Body of pancreas (tissue), 4 donors: ENCODE results near the gene CARNS1.

Source experiments
- CTCF ChIP-seq, 7 experiments: fragments of 450-650 bp in 4 of 7; fragments of 200-600 bp in 3 of 7; sonication (generic) in 3 of 7; IDR thresholded peaks; one replicate each; pipeline ENCODE4 v1.5.1; 2016 to 2019; ENCODE audit warnings: antibody characterized with exemption in 7 of 7
- POLR2A ChIP-seq, 3 donors: fragments of 450-650 bp; IDR thresholded peaks; one replicate each; pipeline ENCODE4 v1.6.1; 2016; ENCODE audit warnings: antibody characterized with exemption in 3 of 3, mild to moderate bottlenecking in 2 of 3

GRCh38 chr11:67429038-67429668 lies 13.7 kb downstream of the CARNS1 start:
- no peak for TF ChIP-seq CTCF (IDR thresholded peaks at IDR 0.05)
- TF ChIP-seq POLR2A (IDR thresholded peaks at IDR 0.05): no peak
